Measurements from ENCODE around the gene CCL23. TPM values are rescaled to one million over a fixed set of nuclear protein-coding genes. Genes with fewer than 3 reads are reported as not detected.

Gene CCL23
- total and polyA plus RNA-seq, 2 donors (not counting 3 experiments of a cell fraction or from before 2014, with no cell fraction given), result 1.0 to 1.1 TPM

- Histone ChIP-seq H3K27ac (ENCODE audit: insufficient read depth, low read depth, low read length) (no peak overlapping the region), H4K20me1 (replicated peaks; ENCODE audit: control insufficient read depth, extremely low read depth, insufficient read depth, low read length) (no peaks in the 10 kb centered on the region), H2AFZ (ENCODE audit: low read depth, low read length) (no peak overlapping the region), H3K36me3 (ENCODE audit: control insufficient read depth in 2 of 2, extremely low read depth in 1 of 2, insufficient read depth in 2 of 2, low read length in 2 of 2) (no peaks in the 10 kb centered on the region), H3K27me3 (ENCODE audit: control insufficient read depth in 2 of 2, insufficient read depth in 2 of 2, low read length in 2 of 2) (peaks cover 0 to 2% of the 10 kb centered on the region in 2 experiments), H3K9ac (replicated peaks; ENCODE audit: extremely low read depth, insufficient read depth, low read length) (no peak overlapping the region), H3K9me3 (replicated peaks; ENCODE audit: control insufficient read depth, insufficient read depth, low read length) (no peaks in the 10 kb centered on the region), H3K79me2 (ENCODE audit: control insufficient read depth, insufficient read depth, low read length) (no peaks in the 10 kb centered on the region), H3K4me1 (ENCODE audit: control insufficient read depth, extremely low read depth, insufficient read depth, low read length) (no peaks in the 10 kb centered on the region), H3K9me1 (replicated peaks; ENCODE audit: control insufficient read depth, extremely low read depth, insufficient read depth, low read length) (no peaks in the 10 kb centered on the region), H3K4me3 (replicated peaks in 1 of 3; ENCODE audit: insufficient read depth in 1 of 3, low read depth in 1 of 3, low read length in 3 of 3) (no peak overlapping the region), H3K4me2 (ENCODE audit: insufficient read depth, low read length) (no peak overlapping the region)
- ChIA-PET CTCF (interaction anchor here (0.9 kb wide), 1 partner anchor 27 kb away, joined by 3 read pairs; no protein-coding TSS in a partner anchor), POLR2A (no interaction called here)
- BruUV-seq (replicated peaks), result no TSS peak
- FAIRE-seq (no peak), DNase-seq (ENCODE audit: low read depth, low spot score) (no peak)
- TF ChIP-seq POLR2AphosphoS5 (IDR thresholded peaks at IDR 0.05; ENCODE audit: insufficient read depth, low read depth, low read length), result no peak
- TF ChIP-seq JUN (IDR thresholded peaks at IDR 0.05; ENCODE audit: borderline replicate concordance, insufficient read depth, insufficient read length, low read depth), result no peak
- TF ChIP-seq POLR2A (IDR thresholded peaks at IDR 0.05; ENCODE audit: low read depth, low read length), result no peak
- TF ChIP-seq FOS (IDR thresholded peaks at IDR 0.05; ENCODE audit: borderline replicate concordance, insufficient read depth, low read length), result no peak
- TF ChIP-seq EZH2 (IDR thresholded peaks at IDR 0.05; ENCODE audit: borderline replicate concordance, low read depth, low read length, severe bottlenecking), result no peak
- TF ChIP-seq CTCF (IDR thresholded peaks at IDR 0.05; ENCODE audit: extremely low read depth in 1 of 2, insufficient read depth in 1 of 2, low read depth in 1 of 2, low read length in 2 of 2), result no peak
- TF ChIP-seq MAX (IDR thresholded peaks at IDR 0.05; ENCODE audit: insufficient read depth, insufficient read length), result no peak
- no peak for TF ChIP-seq GATA2 (IDR thresholded peaks at IDR 0.05; ENCODE audit: insufficient read depth, insufficient read length, low read depth, low read length)
- no peak for TF ChIP-seq MYC (IDR thresholded peaks at IDR 0.05; ENCODE audit: low read depth, low read length)
- intact Hi-C loops (cut with micrococcal nuclease), result no loop called here
- dilution Hi-C loops (cut with MboI; ENCODE audit: extremely low pct_ligation_motif_present, low sequenced_read_pairs), result no loop called here
These were observed 15.1 kb downstream of the CCL23 start for GRCh38 chr17:36002631-36003030.

Measured in endothelial cell of umbilical vein (primary cell).